Measurements from ENCODE around the gene PRKCH.

PRKCH gene

DNA sequence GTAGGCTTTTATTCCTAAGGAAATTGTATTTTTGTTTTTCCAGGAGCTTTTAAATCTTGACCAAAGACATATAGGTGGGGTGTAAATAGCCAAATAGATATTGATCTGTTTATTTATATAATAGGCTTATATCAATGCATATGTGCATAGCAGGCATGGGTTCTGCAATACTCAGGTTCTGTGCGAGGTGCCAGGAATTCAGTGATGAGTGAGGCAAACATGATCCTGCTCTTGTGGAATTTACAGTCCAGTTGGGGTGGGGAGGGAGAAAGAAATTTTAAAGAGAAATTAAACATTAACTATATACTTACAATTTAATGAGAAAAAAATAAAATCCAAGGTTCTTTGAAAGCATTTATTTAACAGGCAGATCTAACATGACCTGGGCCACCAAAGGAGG, 213.7 kb downstream of the PRKCH start:
- no peak overlapping the region for H3K27ac ChIP-seq (ENCODE audit: low read length)
- no CpG with 5 or more reads among the region's 1 CpG for WGBS (ENCODE audit: insufficient coverage, insufficient read length)
- H3K4me3 ChIP-seq (ENCODE audit: low read length): no peak overlapping the region
- no peaks in the 10 kb centered on the region for H3K36me3 ChIP-seq (ENCODE audit: control insufficient read depth, insufficient read depth, low read length)
- no peak for DNase-seq (ENCODE audit: low read depth, low spot score)
- peaks cover 6% of the 10 kb centered on the region for H3K4me1 ChIP-seq (ENCODE audit: control insufficient read depth, insufficient read depth, low read length)
- H3K27me3 ChIP-seq (ENCODE audit: control insufficient read depth, insufficient read depth, low read length): no peaks in the 10 kb centered on the region
- no peaks in the 10 kb centered on the region for H3K9me3 ChIP-seq (ENCODE audit: control insufficient read depth, insufficient read depth, low read length)

GRCh38 chr14:61535458-61535857, 214.1 kb downstream of the PRKCH start:
- WGBS (ENCODE audit: insufficient coverage, insufficient read length): no CpG with 5 or more reads among the region's 4 CpGs
- peaks cover 6% of the 10 kb centered on the region for H3K4me1 ChIP-seq (ENCODE audit: control insufficient read depth, insufficient read depth, low read length)
- H3K27me3 ChIP-seq (ENCODE audit: control insufficient read depth, insufficient read depth, low read length): no peaks in the 10 kb centered on the region
- DNase-seq (ENCODE audit: low read depth, low spot score): no peak
- H3K36me3 ChIP-seq (ENCODE audit: control insufficient read depth, insufficient read depth, low read length): no peaks in the 10 kb centered on the region
- H3K27ac ChIP-seq (ENCODE audit: low read length): no peak overlapping the region
- H3K4me3 ChIP-seq (ENCODE audit: low read length): no peak overlapping the region
- H3K9me3 ChIP-seq (ENCODE audit: control insufficient read depth, insufficient read depth, low read length): no peaks in the 10 kb centered on the region

GRCh38 chr14:61536661-61537562, 215.5 kb downstream of the PRKCH start:
- Histone ChIP-seq H3K9me3 (ENCODE audit: control insufficient read depth, insufficient read depth, low read length) (no peaks in the 10 kb centered on the region), H3K4me1 (ENCODE audit: control insufficient read depth, insufficient read depth, low read length) (peaks cover 6% of the 10 kb centered on the region), H3K36me3 (ENCODE audit: control insufficient read depth, insufficient read depth, low read length) (no peaks in the 10 kb centered on the region), H3K4me3 (ENCODE audit: low read length) (no peak overlapping the region), H3K27me3 (ENCODE audit: control insufficient read depth, insufficient read depth, low read length) (no peaks in the 10 kb centered on the region), H3K27ac (ENCODE audit: low read length) (no peak overlapping the region)
- no CpG with 5 or more reads among the region's 12 CpGs for WGBS (ENCODE audit: insufficient coverage, insufficient read length)
- DNase-seq (ENCODE audit: low read depth, low spot score): no peak

DNA sequence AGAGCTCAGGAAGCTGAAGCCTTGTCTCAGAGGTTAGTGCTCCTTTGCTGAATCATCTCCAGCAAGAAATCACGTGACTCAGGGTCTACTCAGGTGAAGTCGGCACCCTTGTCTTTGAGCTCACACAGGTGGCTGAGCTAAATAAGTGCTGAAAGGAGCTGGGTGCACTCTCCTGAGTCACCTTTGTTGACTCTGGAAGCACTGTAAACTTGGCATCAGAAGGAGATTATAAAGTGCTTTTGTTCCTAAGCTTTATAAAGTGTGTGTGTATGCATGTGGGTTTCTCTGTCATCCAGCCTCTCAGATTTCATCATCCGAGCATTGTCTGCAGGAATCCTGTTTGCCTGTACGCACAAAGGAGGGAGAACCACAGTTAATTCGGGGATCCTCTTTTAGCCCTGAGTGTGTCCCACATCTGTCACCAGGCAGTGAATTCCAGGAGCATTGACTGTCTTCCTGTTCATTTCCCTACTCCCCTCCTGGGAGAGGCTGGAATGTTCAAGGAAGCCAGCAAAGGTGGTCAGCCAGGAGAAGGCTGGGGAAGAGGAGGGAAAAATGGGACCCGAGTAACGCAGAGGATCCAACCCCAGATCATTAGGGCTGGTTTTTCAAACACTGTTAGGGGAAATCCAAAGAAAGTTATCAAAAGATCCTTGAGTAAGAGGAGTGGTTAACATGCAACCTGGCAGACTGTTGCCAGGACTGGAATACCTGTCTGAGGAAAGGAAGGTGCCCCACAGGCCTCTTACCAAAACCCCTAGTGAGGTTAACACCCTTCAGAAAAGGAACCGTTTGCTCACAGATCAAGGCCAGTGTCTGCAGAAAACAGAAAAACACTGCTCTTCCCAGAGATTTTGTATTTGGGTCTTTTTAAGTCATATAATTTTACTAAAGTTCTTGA, 216.4 kb downstream of the PRKCH start:
- Histone ChIP-seq H3K27me3 (ENCODE audit: control insufficient read depth, insufficient read depth, low read length) (no peaks in the 10 kb centered on the region), H3K4me3 (ENCODE audit: low read length) (no peak overlapping the region), H3K36me3 (ENCODE audit: control insufficient read depth, insufficient read depth, low read length) (no peaks in the 10 kb centered on the region), H3K4me1 (ENCODE audit: control insufficient read depth, insufficient read depth, low read length) (peaks cover 6% of the 10 kb centered on the region), H3K27ac (ENCODE audit: low read length) (no peak overlapping the region), H3K9me3 (ENCODE audit: control insufficient read depth, insufficient read depth, low read length) (no peaks in the 10 kb centered on the region)
- no peak for DNase-seq (ENCODE audit: low read depth, low spot score)
- no CpG with 5 or more reads among the region's 8 CpGs for WGBS (ENCODE audit: insufficient coverage, insufficient read length)

GRCh38 chr14:61538464-61539022, 217.2 kb downstream of the PRKCH start:
- no peak overlapping the region for H3K27ac ChIP-seq (ENCODE audit: low read length)
- H3K4me3 ChIP-seq (ENCODE audit: low read length): no peak overlapping the region
- WGBS (ENCODE audit: insufficient coverage, insufficient read length): no CpG with 5 or more reads among the region's 5 CpGs
- H3K36me3 ChIP-seq (ENCODE audit: control insufficient read depth, insufficient read depth, low read length): no peaks in the 10 kb centered on the region
- no peaks in the 10 kb centered on the region for H3K9me3 ChIP-seq (ENCODE audit: control insufficient read depth, insufficient read depth, low read length)
- no peak for DNase-seq (ENCODE audit: low read depth, low spot score)
- peaks cover 6% of the 10 kb centered on the region for H3K4me1 ChIP-seq (ENCODE audit: control insufficient read depth, insufficient read depth, low read length)
- no peaks in the 10 kb centered on the region for H3K27me3 ChIP-seq (ENCODE audit: control insufficient read depth, insufficient read depth, low read length)

GRCh38 chr14:61539631-61540030, 218.3 kb downstream of the PRKCH start:
- WGBS (ENCODE audit: insufficient coverage, insufficient read length): no CpG with 5 or more reads among the region's 5 CpGs
- no peak overlapping the region for H3K27ac ChIP-seq (ENCODE audit: low read length)

DNA sequence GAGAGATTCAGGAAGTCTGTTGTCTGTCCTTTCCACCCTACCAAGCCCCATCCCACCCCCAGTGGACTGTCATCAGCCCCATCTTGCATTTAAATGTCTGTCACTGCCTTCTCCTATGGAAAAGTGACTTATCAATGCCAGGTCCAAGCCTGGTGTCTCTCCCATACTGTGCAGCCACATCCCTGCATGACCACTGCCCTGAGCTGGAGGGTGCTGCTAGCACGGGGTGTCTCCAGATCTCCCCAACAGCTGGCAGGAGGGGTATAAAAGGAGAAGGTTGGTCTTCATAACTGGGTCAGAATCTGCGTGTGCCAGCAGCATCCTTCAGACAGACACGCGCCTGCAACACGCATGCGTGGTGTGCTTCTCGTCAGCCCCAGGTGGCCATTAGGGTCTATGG, 219.6 kb downstream of the PRKCH start:
- Histone ChIP-seq H3K9me3 (ENCODE audit: control insufficient read depth, insufficient read depth, low read length) (no peaks in the 10 kb centered on the region), H3K4me3 (ENCODE audit: low read length) (no peak overlapping the region), H3K4me1 (ENCODE audit: control insufficient read depth, insufficient read depth, low read length) (peaks cover 6% of the 10 kb centered on the region)

More at GRCh38 chr14:61539631-61540030, 218.3 kb downstream of the PRKCH start:
- Histone ChIP-seq H3K9me3 (ENCODE audit: control insufficient read depth, insufficient read depth, low read length) (no peaks in the 10 kb centered on the region), H3K36me3 (ENCODE audit: control insufficient read depth, insufficient read depth, low read length) (no peaks in the 10 kb centered on the region), H3K4me1 (ENCODE audit: control insufficient read depth, insufficient read depth, low read length) (peaks cover 6% of the 10 kb centered on the region), H3K4me3 (ENCODE audit: low read length) (no peak overlapping the region), H3K27me3 (ENCODE audit: control insufficient read depth, insufficient read depth, low read length) (no peaks in the 10 kb centered on the region)
- no peak for DNase-seq (ENCODE audit: low read depth, low spot score)

GRCh38 chr14:61542848-61543790, 221.7 kb downstream of the PRKCH start:
- H3K4me1 ChIP-seq (ENCODE audit: control insufficient read depth, insufficient read depth, low read length): peaks cover under 1% of the 10 kb centered on the region; the same call in 1 of the 2 replicates
- WGBS (ENCODE audit: insufficient coverage, insufficient read length): no CpG with 5 or more reads among the region's 8 CpGs
- DNase-seq (ENCODE audit: low read depth, low spot score): no peak
- no peak overlapping the region for H3K27ac ChIP-seq (ENCODE audit: low read length)
- H3K9me3 ChIP-seq (ENCODE audit: control insufficient read depth, insufficient read depth, low read length): no peaks in the 10 kb centered on the region
- H3K36me3 ChIP-seq (ENCODE audit: control insufficient read depth, insufficient read depth, low read length): no peaks in the 10 kb centered on the region
- H3K27me3 ChIP-seq (ENCODE audit: control insufficient read depth, insufficient read depth, low read length): no peaks in the 10 kb centered on the region
- H3K4me3 ChIP-seq (ENCODE audit: low read length): no peak overlapping the region

More for the DNA sequence above, 219.6 kb downstream of the PRKCH start:
- no peak for DNase-seq (ENCODE audit: low read depth, low spot score)
- H3K27ac ChIP-seq (ENCODE audit: low read length): no peak overlapping the region
- no peaks in the 10 kb centered on the region for H3K36me3 ChIP-seq (ENCODE audit: control insufficient read depth, insufficient read depth, low read length)
- WGBS (ENCODE audit: insufficient coverage, insufficient read length): no CpG with 5 or more reads among the region's 7 CpGs
- H3K27me3 ChIP-seq (ENCODE audit: control insufficient read depth, insufficient read depth, low read length): no peaks in the 10 kb centered on the region

DNA sequence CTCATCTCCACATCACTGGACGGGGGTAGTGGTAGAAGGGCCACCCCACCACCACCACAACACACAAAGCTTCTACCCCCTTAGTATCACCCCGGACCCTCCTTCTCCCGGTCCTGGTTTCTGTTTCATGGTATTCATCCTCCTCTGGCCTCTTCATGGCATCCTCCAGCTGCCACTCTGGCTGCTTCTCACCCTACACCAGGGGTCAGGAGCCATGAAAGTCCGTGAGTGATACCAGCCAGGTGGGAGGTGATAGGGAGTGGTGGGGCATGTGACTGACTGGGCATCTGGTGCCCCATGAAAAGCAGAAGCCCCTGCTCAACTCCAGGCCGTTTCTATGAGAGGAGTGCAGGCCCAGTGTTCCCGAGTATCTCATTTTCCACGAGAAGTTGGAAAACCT, 222.6 kb downstream of the PRKCH start:
- Histone ChIP-seq H3K27me3 (ENCODE audit: control insufficient read depth, insufficient read depth, low read length) (no peaks in the 10 kb centered on the region), H3K36me3 (ENCODE audit: control insufficient read depth, insufficient read depth, low read length) (no peaks in the 10 kb centered on the region), H3K4me1 (ENCODE audit: control insufficient read depth, insufficient read depth, low read length) (no peaks in the 10 kb centered on the region), H3K4me3 (ENCODE audit: low read length) (no peak overlapping the region), H3K27ac (ENCODE audit: low read length) (no peak overlapping the region), H3K9me3 (ENCODE audit: control insufficient read depth, insufficient read depth, low read length) (no peaks in the 10 kb centered on the region)
- no peak for DNase-seq (ENCODE audit: low read depth, low spot score)
- WGBS (ENCODE audit: insufficient coverage, insufficient read length): no CpG with 5 or more reads among the region's 7 CpGs
